Measurements from ENCODE around the gene DAW1.

- no peak for TF ChIP-seq ZBTB11 (CRISPR knock-in tag; IDR thresholded peaks at IDR 0.05)
- TF ChIP-seq ATF2 (IDR thresholded peaks at IDR 0.05; ENCODE audit: low read length) = no peak
- no peak for TF ChIP-seq EGR1 (IDR thresholded peaks at IDR 0.05; ENCODE audit: borderline replicate concordance in 1 of 2, low read depth in 2 of 2, low read length in 2 of 2)
- TF ChIP-seq CTCF (IDR thresholded peaks at IDR 0.05 in 2 of 3, conservative IDR thresholded peaks at IDR 0.05 in 1 of 3; ENCODE audit: control insufficient read depth in 2 of 3, extremely low read depth in 1 of 3, insufficient read depth in 1 of 3, low read depth in 3 of 3, low read length in 3 of 3) = no peak
- TF ChIP-seq POLR2AphosphoS5 (IDR thresholded peaks at IDR 0.05; ENCODE audit: low read length) = no peak
- no peak for TF ChIP-seq GABPA (IDR thresholded peaks at IDR 0.05; ENCODE audit: low read depth)
- no peak for TF ChIP-seq PRDM15 (CRISPR knock-in tag; IDR thresholded peaks at IDR 0.05)
- TF ChIP-seq IRF3 (IDR thresholded peaks at IDR 0.05) = no peak
- TF ChIP-seq SIN3A (IDR thresholded peaks at IDR 0.05; ENCODE audit: low read depth, low read length) = no peak
- no peak for TF ChIP-seq NFYA (IDR thresholded peaks at IDR 0.05; ENCODE audit: borderline replicate concordance, low read depth, low read length)
Observed at GRCh38 chr2:227861011-227861410, 10.4 kb upstream of the DAW1 start.

Measured in GM12878 (cell line).